Activated CD4-positive, alpha-beta memory T cell treated with anti-CD3 and anti-CD28 coated beads, Interleukin-2, amount 10 ng/mL, durations not matched to agents 7 days and 5 days (primary cell): ENCODE measurements around the gene HIVEP2. TPM values are rescaled to one million over a fixed set of nuclear protein-coding genes. Genes with fewer than 3 reads are reported as not detected.

Experiments
- CTCF ChIA-PET: fragments of 350-600 bp; sonication (Branson Sonifier 250); formaldehyde crosslinking; loops from one replicate; lab custom pipeline; 2021; ENCODE audit warnings: antibody characterized with exemption, inconsistent platforms; lab: Charles Lee
- POLR2A ChIA-PET: fragments of 350-600 bp; sonication (Branson Sonifier 250); formaldehyde crosslinking; loops from one replicate; lab custom pipeline; 2021; ENCODE audit warnings: antibody characterized with exemption; lab: Charles Lee
- DNase-seq: peaks from one replicate; pipeline ENCODE4 v3.0.0-alpha.2; 2020
- H3K27ac Mint-ChIP-seq: one replicate; pipeline ENCODE4 v1.8.0; 2021; ENCODE audit warnings: mild to moderate bottlenecking, mixed read lengths
- H3K27me3 Mint-ChIP-seq: one replicate; pipeline ENCODE4 v1.8.0; 2021; ENCODE audit warnings: mixed read lengths
- H3K36me3 Mint-ChIP-seq: one replicate; pipeline ENCODE4 v1.8.0; 2021; ENCODE audit warnings: low read depth, mixed read lengths
- H3K4me1 Mint-ChIP-seq: one replicate; pipeline ENCODE4 v1.8.0; 2021; ENCODE audit warnings: mixed read lengths
- H3K4me3 Mint-ChIP-seq: one replicate; pipeline ENCODE4 v1.8.0; 2021; ENCODE audit warnings: mild to moderate bottlenecking, mixed read lengths
- H3K9me3 Mint-ChIP-seq: one replicate; pipeline ENCODE4 v1.8.0; 2021; ENCODE audit warnings: mixed read lengths
- total RNA-seq, 2 experiments: library from RNA; stranded (reverse); gene quantifications; one replicate each; pipeline ENCODE4 v1.2.3, GENCODE V29; 2021

HIVEP2 gene
- total RNA-seq, 2 experiments from 2014 or later = 30.5 to 32.8 TPM

DNA sequence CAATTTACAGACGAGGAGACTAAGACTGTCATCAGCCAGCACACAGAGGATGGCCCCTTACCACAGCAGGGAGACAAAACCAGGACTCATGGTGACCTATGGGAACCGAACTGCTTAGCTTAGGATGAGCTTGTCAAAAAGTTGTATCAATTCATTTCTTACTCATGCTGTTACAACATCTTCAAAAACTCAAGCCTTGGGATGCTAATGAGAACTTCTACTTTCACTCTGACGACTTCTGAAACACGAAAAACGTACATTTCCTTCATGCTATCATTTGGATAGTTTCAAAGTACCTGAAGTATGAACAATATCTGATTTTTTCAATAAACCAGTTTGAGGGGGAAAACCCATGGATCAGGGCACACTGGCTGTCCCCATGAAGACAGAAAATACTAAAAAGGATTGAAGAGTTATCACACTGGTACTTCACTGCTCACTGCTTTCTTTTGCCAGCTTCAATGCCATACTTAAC, 31.9 kb downstream of the HIVEP2 start:
- peak overlapping the region; percentile 75 for H3K4me3 Mint-ChIP-seq
- H3K27me3 Mint-ChIP-seq = no peaks in the 10 kb centered on the region
- no peak for DNase-seq
- H3K4me1 Mint-ChIP-seq = peaks cover 68% of the 10 kb centered on the region
- H3K27ac Mint-ChIP-seq = peak overlapping the region; percentile 99
- peaks cover 21% of the 10 kb centered on the region for H3K36me3 Mint-ChIP-seq
- no peaks in the 10 kb centered on the region for H3K9me3 Mint-ChIP-seq
- POLR2A ChIA-PET = interaction anchor here (0.7 to 8.0 kb wide), 18 partner anchors 10 to 93 kb away, joined by 3 to 81 read pairs (median 6); partner anchors contain the start of gene HIVEP2
- CTCF ChIA-PET = interaction anchor here (1.0 to 2.0 kb wide), 5 partner anchors 9 to 30 kb away, joined by 3 to 7 read pairs (median 4); no protein-coding TSS in a partner anchor

GRCh38 chr6:142912125-142912524, 32.9 kb downstream of the HIVEP2 start:
- Mint-ChIP-seq H3K4me3 (peak overlapping the region; percentile 75), H3K4me1 (peaks cover 75% of the 10 kb centered on the region), H3K27me3 (no peaks in the 10 kb centered on the region), H3K36me3 (peaks cover 19% of the 10 kb centered on the region), H3K27ac (peak overlapping the region; percentile 99), H3K9me3 (no peaks in the 10 kb centered on the region)
- ChIA-PET POLR2A (interaction anchor here (1.0 to 8.0 kb wide), 7 partner anchors 15 to 69 kb away, joined by 3 to 81 read pairs (median 9); partner anchors contain the start of gene HIVEP2), CTCF (interaction anchor here (1.2 kb wide), 1 partner anchor 31 kb away, joined by 3 read pairs; no protein-coding TSS in a partner anchor)
- no peak for DNase-seq

DNA sequence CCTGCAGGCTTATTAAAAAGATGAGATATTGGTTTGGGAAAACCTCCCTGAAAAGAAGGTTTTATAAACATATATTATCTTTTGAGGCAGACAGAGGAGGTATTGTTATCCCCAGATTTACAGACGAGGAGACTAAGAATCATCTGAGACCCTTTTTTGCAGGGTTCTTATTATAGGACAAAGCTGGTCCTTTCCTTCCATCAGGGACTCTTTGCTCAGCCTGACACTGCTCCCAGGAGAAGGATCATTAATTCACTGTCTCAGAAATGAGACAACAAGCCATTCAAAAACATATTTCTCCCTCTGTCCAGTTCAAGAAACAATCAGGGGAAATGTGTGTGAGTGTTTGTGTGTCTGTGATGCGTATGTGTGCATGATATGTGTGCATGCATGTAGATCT, 33.5 kb downstream of the HIVEP2 start:
- H3K9me3 Mint-ChIP-seq = no peaks in the 10 kb centered on the region
- H3K4me3 Mint-ChIP-seq = no peak overlapping the region
- DNase-seq = no peak
- no peak overlapping the region for H3K27ac Mint-ChIP-seq
- no peaks in the 10 kb centered on the region for H3K27me3 Mint-ChIP-seq
- peaks cover 75% of the 10 kb centered on the region for H3K4me1 Mint-ChIP-seq
- peaks cover 18% of the 10 kb centered on the region for H3K36me3 Mint-ChIP-seq
- CTCF ChIA-PET = no interaction called here
- POLR2A ChIA-PET = interaction anchor here (1.0 to 8.0 kb wide), 5 partner anchors 16 to 69 kb away, joined by 3 to 81 read pairs (median 9); no protein-coding TSS in a partner anchor

- ChIA-PET POLR2A (interaction anchor here (0.6 to 1.8 kb wide), 7 partner anchors 16 to 67 kb away, joined by 3 to 6 read pairs (median 4); no protein-coding TSS in a partner anchor), CTCF (interaction anchor here (0.8 kb wide), 1 partner anchor 29 kb away, joined by 3 read pairs; no protein-coding TSS in a partner anchor)
- Mint-ChIP-seq H3K4me3 (no peak overlapping the region), H3K27me3 (no peaks in the 10 kb centered on the region), H3K4me1 (peaks cover 64% of the 10 kb centered on the region), H3K36me3 (peaks cover 5% of the 10 kb centered on the region), H3K9me3 (no peaks in the 10 kb centered on the region), H3K27ac (peak overlapping the region; percentile 17)
- DNase-seq = no peak
Measured at GRCh38 chr6:142909686-142910085, 35.3 kb downstream of the HIVEP2 start.

- Mint-ChIP-seq H3K27ac (peak overlapping the region; percentile 91), H3K36me3 (peaks cover 4% of the 10 kb centered on the region), H3K4me1 (peaks cover 64% of the 10 kb centered on the region), H3K27me3 (no peaks in the 10 kb centered on the region), H3K4me3 (peak overlapping the region; percentile 80), H3K9me3 (no peaks in the 10 kb centered on the region)
- ChIA-PET CTCF (no interaction called here), POLR2A (interaction anchor here (2.6 to 8.4 kb wide), 6 partner anchors 20 to 56 kb away, joined by 10 to 131 read pairs (median 27); no protein-coding TSS in a partner anchor)
- DNase-seq = no peak
Measured at GRCh38 chr6:142908235-142908634, 36.7 kb downstream of the HIVEP2 start.

GRCh38 chr6:142907544-142907943, 37.4 kb downstream of the HIVEP2 start:
- peaks cover 4% of the 10 kb centered on the region for H3K36me3 Mint-ChIP-seq
- peak overlapping the region; percentile 80 for H3K4me3 Mint-ChIP-seq
- peak overlapping the region; percentile 91 for H3K27ac Mint-ChIP-seq
- peaks cover 64% of the 10 kb centered on the region for H3K4me1 Mint-ChIP-seq
- no peaks in the 10 kb centered on the region for H3K9me3 Mint-ChIP-seq
- POLR2A ChIA-PET = interaction anchor here (0.8 to 8.4 kb wide), 22 partner anchors 9 to 630 kb away, joined by 3 to 142 read pairs (median 6); partner anchors contain the start of gene HIVEP2
- H3K27me3 Mint-ChIP-seq = no peaks in the 10 kb centered on the region
- CTCF ChIA-PET = interaction anchor here (1.0 to 2.0 kb wide), 7 partner anchors 16 to 215 kb away, joined by 3 to 6 read pairs (median 4); no protein-coding TSS in a partner anchor
- peak; percentile 63 for DNase-seq

- Mint-ChIP-seq H3K4me3 (peak overlapping the region; percentile 80), H3K4me1 (peaks cover 66% of the 10 kb centered on the region), H3K9me3 (no peaks in the 10 kb centered on the region), H3K27me3 (no peaks in the 10 kb centered on the region), H3K36me3 (no peaks in the 10 kb centered on the region), H3K27ac (peak overlapping the region; percentile 91)
- ChIA-PET CTCF (interaction anchor here (1.0 to 2.0 kb wide), 7 partner anchors 16 to 214 kb away, joined by 3 to 6 read pairs (median 4); no protein-coding TSS in a partner anchor), POLR2A (interaction anchor here (0.8 to 8.4 kb wide), 26 partner anchors 8 to 631 kb away, joined by 3 to 142 read pairs (median 5); partner anchors contain the start of gene HIVEP2)
- DNase-seq = peak; percentile 46
Measured at GRCh38 chr6:142906945-142907470, 38.0 kb downstream of the HIVEP2 start.

DNA sequence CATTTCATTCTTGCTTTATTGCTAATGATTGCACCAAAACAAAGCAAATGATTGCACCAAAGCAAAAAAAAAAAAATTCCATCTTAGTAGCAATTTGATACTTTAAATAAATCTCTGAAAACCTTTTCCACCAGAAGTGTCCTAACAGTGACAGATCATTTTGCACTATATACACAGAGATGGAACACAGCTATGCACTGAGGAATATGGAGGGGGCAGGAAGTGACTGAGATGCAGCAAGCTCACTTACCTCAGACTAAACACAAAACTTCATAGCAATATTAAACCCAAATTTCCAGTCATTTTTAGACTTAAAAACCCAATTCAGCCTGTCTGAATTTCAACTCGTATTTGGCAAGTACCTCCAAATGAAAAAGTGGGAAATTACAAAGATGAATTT, 41.2 kb downstream of the HIVEP2 start:
- Mint-ChIP-seq H3K4me3 (peak overlapping the region; percentile 26), H3K27ac (peak overlapping the region; percentile 93), H3K9me3 (no peaks in the 10 kb centered on the region), H3K27me3 (no peaks in the 10 kb centered on the region), H3K4me1 (peaks cover 61% of the 10 kb centered on the region), H3K36me3 (peaks cover 10% of the 10 kb centered on the region)
- DNase-seq = no peak
- ChIA-PET CTCF (interaction anchor here (0.6 to 1.9 kb wide), 3 partner anchors 9 to 84 kb away, joined by 3 to 4 read pairs (median 4); no protein-coding TSS in a partner anchor), POLR2A (interaction anchor here (1.0 to 8.4 kb wide), 9 partner anchors 9 to 84 kb away, joined by 3 to 142 read pairs (median 16); partner anchors contain the start of gene HIVEP2)

DNA sequence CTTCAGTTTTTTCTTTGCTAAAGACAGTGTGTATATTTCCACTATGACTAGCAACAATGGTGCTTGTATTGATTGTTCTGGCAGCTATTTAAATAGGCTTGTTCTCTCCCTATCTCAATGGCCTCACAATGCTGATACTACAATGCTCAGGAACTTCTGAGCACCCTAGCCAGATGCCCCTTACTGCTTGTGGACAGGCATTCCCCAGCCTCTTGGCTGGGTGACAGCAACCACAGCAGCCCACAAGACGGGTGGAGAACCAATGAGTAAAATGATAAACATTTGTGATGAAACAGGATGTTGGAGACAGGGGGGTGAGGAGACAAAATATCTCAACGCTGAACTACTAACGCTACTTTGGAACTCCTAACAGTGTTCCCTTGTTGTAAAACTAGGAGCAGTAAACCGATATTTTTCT, 42.3 kb downstream of the HIVEP2 start:
- peaks cover 10% of the 10 kb centered on the region for H3K36me3 Mint-ChIP-seq
- DNase-seq = peak; percentile 80
- H3K27ac Mint-ChIP-seq = peak overlapping the region; percentile 93
- H3K27me3 Mint-ChIP-seq = no peaks in the 10 kb centered on the region
- ChIA-PET POLR2A (interaction anchor here (0.9 to 8.4 kb wide), 14 partner anchors 8 to 60 kb away, joined by 3 to 142 read pairs (median 8); partner anchors contain the start of gene HIVEP2), CTCF (interaction anchor here (1.1 to 2.2 kb wide), 4 partner anchors 10 to 156 kb away, joined by 3 to 7 read pairs (median 4); no protein-coding TSS in a partner anchor)
- peak overlapping the region; percentile 58 for H3K4me3 Mint-ChIP-seq
- H3K4me1 Mint-ChIP-seq = peaks cover 51% of the 10 kb centered on the region
- no peaks in the 10 kb centered on the region for H3K9me3 Mint-ChIP-seq

DNA sequence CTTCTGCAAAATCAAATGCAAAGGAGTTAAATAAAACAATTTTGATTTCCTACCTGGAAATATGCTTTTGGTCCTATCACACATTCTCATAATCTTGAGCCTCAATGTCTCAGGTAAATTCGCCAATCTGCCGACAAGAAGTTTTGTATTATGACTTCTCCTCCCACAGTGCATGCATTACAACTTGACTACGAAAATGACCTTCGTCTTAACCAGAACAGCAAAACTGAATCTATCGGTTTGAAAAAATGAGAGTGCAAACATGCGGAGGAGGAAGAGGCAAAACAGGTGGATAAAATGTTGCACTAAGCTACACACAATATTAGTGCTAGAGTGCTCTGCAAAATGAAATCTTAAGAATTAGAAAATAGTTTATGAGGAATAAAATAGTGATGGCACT, 43.4 kb downstream of the HIVEP2 start:
- H3K27me3 Mint-ChIP-seq = no peaks in the 10 kb centered on the region
- ChIA-PET POLR2A (interaction anchor here (0.7 to 8.4 kb wide), 18 partner anchors 11 to 636 kb away, joined by 3 to 142 read pairs (median 6); partner anchors contain the start of gene HIVEP2), CTCF (interaction anchor here (1.3 to 2.2 kb wide), 5 partner anchors 12 to 155 kb away, joined by 3 to 7 read pairs (median 4); no protein-coding TSS in a partner anchor)
- H3K4me3 Mint-ChIP-seq = no peak overlapping the region
- peak overlapping the region; percentile 32 for H3K27ac Mint-ChIP-seq
- H3K9me3 Mint-ChIP-seq = no peaks in the 10 kb centered on the region
- peaks cover 10% of the 10 kb centered on the region for H3K36me3 Mint-ChIP-seq
- no peak for DNase-seq
- peaks cover 48% of the 10 kb centered on the region for H3K4me1 Mint-ChIP-seq

DNA sequence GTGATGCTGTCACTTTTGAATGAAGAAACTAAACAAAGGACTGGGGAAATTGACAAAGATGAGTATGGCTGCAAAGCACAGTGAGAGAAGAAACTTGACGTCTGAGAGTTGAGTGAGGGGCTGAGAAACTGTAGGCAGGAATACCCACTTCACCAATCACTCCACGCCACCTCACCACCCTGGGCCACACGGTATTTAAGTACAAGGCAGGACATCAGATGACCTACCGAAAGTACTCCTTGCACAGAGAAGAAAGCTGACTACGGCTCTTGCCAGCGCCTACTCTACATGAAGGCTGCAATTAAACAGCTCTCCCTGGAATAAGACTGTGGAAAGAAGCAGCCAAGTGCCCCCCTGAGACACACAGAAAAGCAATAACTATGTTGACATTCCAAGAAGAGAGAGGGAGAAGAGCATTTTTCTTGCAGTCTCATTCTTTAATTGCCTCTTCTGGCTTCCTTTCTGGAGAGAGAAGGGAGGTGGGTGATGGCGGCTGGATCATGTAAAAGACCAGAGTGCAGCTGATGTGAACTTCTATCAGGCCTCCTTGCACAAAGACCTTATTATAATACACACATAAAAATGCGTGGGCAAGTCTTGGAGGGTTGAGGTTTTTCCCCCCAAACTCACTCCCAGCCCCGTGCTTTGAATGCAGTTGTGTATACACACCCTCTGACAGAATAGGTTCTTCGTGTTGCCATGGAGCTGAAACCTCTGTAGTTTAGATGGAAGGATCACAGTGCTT, 44.6 kb downstream of the HIVEP2 start:
- no peak overlapping the region for H3K4me3 Mint-ChIP-seq
- ChIA-PET CTCF (interaction anchor here (1.1 to 1.7 kb wide), 3 partner anchors 35 to 55 kb away, joined by 3 to 5 read pairs (median 3); no protein-coding TSS in a partner anchor), POLR2A (interaction anchor here (0.7 to 8.4 kb wide), 9 partner anchors 13 to 638 kb away, joined by 3 to 142 read pairs (median 7); partner anchors contain the start of gene HIVEP2)
- no peaks in the 10 kb centered on the region for H3K9me3 Mint-ChIP-seq
- no peaks in the 10 kb centered on the region for H3K27me3 Mint-ChIP-seq
- H3K36me3 Mint-ChIP-seq = peaks cover 17% of the 10 kb centered on the region
- H3K27ac Mint-ChIP-seq = no peak overlapping the region
- H3K4me1 Mint-ChIP-seq = peaks cover 49% of the 10 kb centered on the region
- DNase-seq = no peak
